Fibroblast of skin of abdomen (primary cell): ENCODE data around the gene PAX7.

ENCODE experiments used
- DNase-seq: peaks from one replicate; pipeline ENCODE4 v3.0.0-alpha.2; 2013

Gene PAX7

GRCh38 chr1:18711003-18711402 lies 80.4 kb downstream of the PAX7 start:
- DNase-seq = no peak

GRCh38 chr1:18711536-18712251 lies 81.0 kb downstream of the PAX7 start:
- DNase-seq = no peak

GRCh38 chr1:18712252-18712600 lies 81.6 kb downstream of the PAX7 start:
- no peak for DNase-seq

GRCh38 chr1:18714404-18715175 lies 83.9 kb downstream of the PAX7 start:
- DNase-seq = no peak

- DNase-seq = no peak
These were observed 85.6 kb downstream of the PAX7 start for GRCh38 chr1:18716112-18716784.

- no peak for DNase-seq
These were observed 86.4 kb downstream of the PAX7 start for GRCh38 chr1:18716785-18717678.

GRCh38 chr1:18719786-18720451 lies 89.3 kb downstream of the PAX7 start:
- no peak for DNase-seq

GRCh38 chr1:18721041-18721440 lies 90.4 kb downstream of the PAX7 start:
- no peak for DNase-seq

GRCh38 chr1:18721776-18722175 lies 91.1 kb downstream of the PAX7 start:
- no peak for DNase-seq

- DNase-seq = no peak
These were observed 91.6 kb downstream of the PAX7 start for GRCh38 chr1:18722270-18722669.

GRCh38 chr1:18723206-18723605 lies 92.6 kb downstream of the PAX7 start:
- DNase-seq = no peak

GRCh38 chr1:18723701-18724411 lies 93.2 kb downstream of the PAX7 start:
- DNase-seq = no peak

GRCh38 chr1:18724801-18725200 lies 94.2 kb downstream of the PAX7 start:
- DNase-seq = no peak

- DNase-seq = no peak
These were observed 94.7 kb downstream of the PAX7 start for GRCh38 chr1:18725231-18725895.

GRCh38 chr1:18726368-18726767 lies 95.7 kb downstream of the PAX7 start:
- no peak for DNase-seq

GRCh38 chr1:18727956-18728355 lies 97.3 kb downstream of the PAX7 start:
- DNase-seq = no peak

- DNase-seq = no peak
These were observed 99.7 kb downstream of the PAX7 start for GRCh38 chr1:18730321-18730720.

- no peak for DNase-seq
These were observed 100.5 kb downstream of the PAX7 start for GRCh38 chr1:18731148-18731547.

GRCh38 chr1:18731591-18732235 lies 101.1 kb downstream of the PAX7 start:
- DNase-seq = no peak

- no peak for DNase-seq
These were observed 102.0 kb downstream of the PAX7 start for GRCh38 chr1:18732686-18733085.
